Liver (tissue), 9 donors: ENCODE results near the gene FAM181A. TPM values are rescaled to one million over a fixed set of nuclear protein-coding genes. Genes with fewer than 3 reads are reported as not detected.

ENCODE experiments used
- DNase-seq: peaks from one replicate; pipeline ENCODE4 v3.0.0-alpha.2; 2017; ENCODE audit warnings: low spot score
- H3K27ac ChIP-seq, 2 donors: one replicate each; pipeline ENCODE4 v1.7.0; 2013; ENCODE audit warnings: inconsistent platforms in 2 of 2, low read length in 2 of 2, control low read depth in 1 of 2, low read depth in 1 of 2, mild to moderate bottlenecking in 1 of 2
- H3K27me3 ChIP-seq, 4 donors: one replicate each; pipeline versions ENCODE4 v1.6.1 to v1.7.0; 2013; ENCODE audit warnings: low read length in 3 of 4, inconsistent platforms in 1 of 4, mild to moderate bottlenecking in 1 of 4, moderate library complexity in 1 of 4; ENCODE audit not compliant: control insufficient read depth in 4 of 4, insufficient read depth in 4 of 4
- H3K36me3 ChIP-seq, 4 donors: one replicate each; pipeline versions ENCODE4 v1.6.1 to v1.7.0; 2013; ENCODE audit warnings: low read length in 3 of 4, mild to moderate bottlenecking in 3 of 4, low read depth in 1 of 4, moderate library complexity in 1 of 4; ENCODE audit not compliant: control insufficient read depth in 4 of 4, insufficient read depth in 3 of 4
- H3K4me1 ChIP-seq, 4 donors: one replicate each; pipeline versions ENCODE4 v1.6.1 to v1.7.0; 2013; ENCODE audit warnings: low read length in 3 of 4, mild to moderate bottlenecking in 3 of 4, moderate library complexity in 1 of 4; ENCODE audit not compliant: control insufficient read depth in 4 of 4, insufficient read depth in 4 of 4
- H3K4me3 ChIP-seq, 3 donors: one replicate each; pipeline versions ENCODE4 v1.6.1 to v1.7.0; 2013; ENCODE audit warnings: low read length in 3 of 3, control low read depth in 1 of 3, low read depth in 1 of 3, mild to moderate bottlenecking in 1 of 3
- H3K9ac ChIP-seq, 2 donors: one replicate each; pipeline ENCODE4 v1.7.0; 2013; ENCODE audit warnings: low read length in 2 of 2, mild to moderate bottlenecking in 2 of 2, moderate library complexity in 2 of 2, control low read depth in 1 of 2, low read depth in 1 of 2
- H3K9me3 ChIP-seq, 4 donors: one replicate each; pipeline versions ENCODE4 v1.6.1 to v1.7.0; 2013; ENCODE audit warnings: low read length in 3 of 4; ENCODE audit not compliant: control insufficient read depth in 4 of 4
- ATF3 ChIP-seq: IDR thresholded peaks from 2 replicates; pipeline ENCODE4 v1.6.1; 2016; ENCODE audit warnings: antibody characterized with exemption
- CTCF ChIP-seq: fragments of 150-350 bp; IDR thresholded peaks from 2 replicates; pipeline ENCODE4 v1.5.1; 2017; ENCODE audit warnings: improper control_type of control experiment, low read depth, low read length; ENCODE audit not compliant: missing input control
- EGR1 ChIP-seq, 2 donors: IDR thresholded peaks; 2 replicates each; pipeline ENCODE4 v1.6.1; 2016 to 2018; ENCODE audit warnings: antibody characterized with exemption in 2 of 2, low read depth in 2 of 2
- FOXA1 ChIP-seq: IDR thresholded peaks from 2 replicates; pipeline ENCODE4 v1.6.1; 2016; ENCODE audit warnings: antibody characterized with exemption
- FOXA2 ChIP-seq: IDR thresholded peaks from 2 replicates; pipeline ENCODE4 v1.6.1; 2016; ENCODE audit warnings: antibody characterized with exemption
- GABPA ChIP-seq, 2 donors: IDR thresholded peaks in 1 of 2; conservative IDR thresholded peaks in 1 of 2; 2 replicates each; pipeline ENCODE4 v1.6.1; 2016; ENCODE audit warnings: antibody characterized with exemption in 2 of 2, mild to moderate bottlenecking in 1 of 2, moderate library complexity in 1 of 2
- MAX ChIP-seq: IDR thresholded peaks from 2 replicates; pipeline ENCODE4 v1.6.1; 2016; ENCODE audit warnings: antibody characterized with exemption
- NR2F2 ChIP-seq: IDR thresholded peaks from 2 replicates; pipeline ENCODE4 v1.6.1; 2016; ENCODE audit warnings: antibody characterized with exemption
- RAD21 ChIP-seq, 2 donors: IDR thresholded peaks; 2 replicates each; pipeline ENCODE4 v1.6.1; 2016; ENCODE audit warnings: antibody characterized with exemption in 2 of 2, mild to moderate bottlenecking in 2 of 2
- REST ChIP-seq: IDR thresholded peaks from 2 replicates; pipeline ENCODE4 v1.6.1; 2016; ENCODE audit warnings: antibody characterized with exemption, mild to moderate bottlenecking
- RXRA ChIP-seq, 2 donors: IDR thresholded peaks; 2 replicates each; pipeline ENCODE4 v1.6.1; 2017 to 2018; ENCODE audit warnings: antibody characterized with exemption in 2 of 2, mild to moderate bottlenecking in 1 of 2
- SP1 ChIP-seq: IDR thresholded peaks from 2 replicates; pipeline ENCODE4 v1.6.1; 2018; ENCODE audit warnings: antibody characterized with exemption, mild to moderate bottlenecking
- TAF1 ChIP-seq: conservative IDR thresholded peaks from 2 replicates; pipeline ENCODE4 v1.6.1; 2016; ENCODE audit warnings: antibody characterized with exemption, mild to moderate bottlenecking
- YY1 ChIP-seq: IDR thresholded peaks from 2 replicates; pipeline ENCODE4 v1.6.1; 2016; ENCODE audit warnings: antibody characterized with exemption, mild to moderate bottlenecking
- WGBS: extraction: QIAGEN DNeasy Blood & Tissue Kit; methylation state at CpG from one replicate; pipeline ENCODE4 v1.1.7; 2013; 5-methylcytosine and 5-hydroxymethylcytosine counted together
- polyA plus RNA-seq, 2 donors: library from polyadenylated mRNA; stranded (reverse) in 1 of 2; unstranded in 1 of 2; fragments of 200-250 nt in 1 of 2; fragments of >200 nt in 1 of 2; fragmentation: Nextera tagmentation in 1 of 2; extraction: Ambion mirVana in 1 of 2; gene quantifications; one replicate each; pipeline versions ENCODE4 v1.2.1 to v1.2.3, GENCODE V29; 2013 to 2015
- total RNA-seq, 2 donors: library from RNA; depleted of rRNA; stranded (reverse); fragments of >200 nt; gene quantifications; one replicate each; pipeline ENCODE4 v1.2.3, GENCODE V29; 2014
- donor health status: healthy.
- donor health status: healthy.
- donor health status: healthy.
- donor health status: healthy.
- donor health status: healthy.

FAM181A gene
- total and polyA plus RNA-seq, 4 donors, result not detected

- no peaks in the 10 kb centered on the region for H3K4me1 ChIP-seq
- WGBS, result 85% methylated on average over 8 of the region's 8 CpGs
- H3K27me3 ChIP-seq, result no peaks in the 10 kb centered on the region
Observed at GRCh38 chr14:93923626-93924025, 3.5 kb upstream of the FAM181A start.

GRCh38 chr14:93924592-93925355 is 2.4 kb upstream of the FAM181A start:
- H3K9ac ChIP-seq, result no peak overlapping the region
- WGBS, result 91% methylated on average over 14 of the region's 14 CpGs

More at GRCh38 chr14:93923626-93924025, 3.5 kb upstream of the FAM181A start:
- no peaks in the 10 kb centered on the region for H3K9me3 ChIP-seq
- H3K9ac ChIP-seq, result no peak overlapping the region
- TF ChIP-seq NR2F2 (no peak), TAF1 (no peak), CTCF (no peak), RAD21 (IDR thresholded peaks at IDR 0.05) (no peak), EGR1 (IDR thresholded peaks at IDR 0.05; ENCODE audit: low read depth in 2 of 2) (no peak), FOXA1 (no peak), RXRA (IDR thresholded peaks at IDR 0.05) (no peak)
- no peak for DNase-seq
- no peak overlapping the region for H3K27ac ChIP-seq
- H3K36me3 ChIP-seq, result no peaks in the 10 kb centered on the region
- H3K4me3 ChIP-seq, result no peak overlapping the region

GRCh38 chr14:93925374-93925895 is 1.7 kb upstream of the FAM181A start:
- Histone ChIP-seq H3K9ac (no peak overlapping the region), H3K9me3 (no peaks in the 10 kb centered on the region), H3K4me1 (no peaks in the 10 kb centered on the region), H3K36me3 (no peaks in the 10 kb centered on the region), H3K4me3 (no peak overlapping the region), H3K27ac (no peak overlapping the region), H3K27me3 (no peaks in the 10 kb centered on the region)
- no peak for DNase-seq
- 95% methylated on average over 13 of the region's 13 CpGs for WGBS
- TF ChIP-seq EGR1 (IDR thresholded peaks at IDR 0.05; ENCODE audit: low read depth in 2 of 2), result no peak
- TF ChIP-seq NR2F2, result no peak
- TF ChIP-seq TAF1, result no peak
- TF ChIP-seq ATF3, result no peak
- no peak for TF ChIP-seq RXRA (IDR thresholded peaks at IDR 0.05)
- TF ChIP-seq MAX, result no peak
- no peak for TF ChIP-seq REST
- no peak for TF ChIP-seq YY1
- TF ChIP-seq GABPA (IDR thresholded peaks at IDR 0.05 in 1 of 2, conservative IDR thresholded peaks at IDR 0.05 in 1 of 2), result no peak
- no peak for TF ChIP-seq SP1
- TF ChIP-seq RAD21 (IDR thresholded peaks at IDR 0.05), result no peak
- TF ChIP-seq FOXA2, result no peak

More at GRCh38 chr14:93924592-93925355, 2.4 kb upstream of the FAM181A start:
- TF ChIP-seq GABPA (IDR thresholded peaks at IDR 0.05 in 1 of 2, conservative IDR thresholded peaks at IDR 0.05 in 1 of 2), result no peak
- TF ChIP-seq SP1, result no peak
- TF ChIP-seq FOXA2, result no peak
- no peak for TF ChIP-seq CTCF
- no peaks in the 10 kb centered on the region for H3K36me3 ChIP-seq
- H3K4me1 ChIP-seq, result no peaks in the 10 kb centered on the region
- no peaks in the 10 kb centered on the region for H3K9me3 ChIP-seq
- no peaks in the 10 kb centered on the region for H3K27me3 ChIP-seq
- no peak overlapping the region for H3K27ac ChIP-seq
- H3K4me3 ChIP-seq, result no peak overlapping the region
- no peak for DNase-seq
